ENCODE measurements around the gene C1orf52. TPM values are rescaled to one million over a fixed set of nuclear protein-coding genes. Genes with fewer than 3 reads are reported as not detected.

The C1orf52 gene
- total RNA-seq (2014; rRNA removed; shearing (Covaris generic)), result 28.9 and 41.9 TPM in 2 replicates
- 20.0 and 22.1 TPM in 2 replicates for polyA plus RNA-seq (2015; cell fraction: cytosol; rRNA removed)
- polyA plus RNA-seq (2015; cell fraction: nucleus; rRNA removed), result 31.0 and 34.7 TPM in 2 replicates

- peak; percentile 90 for DNase-seq (ENCODE audit: low read depth)
Observed at GRCh38 chr1:85259118-85259911, at the start of gene C1orf52. Gene C1orf52 (minus strand): TSS chr1:85259662. CDS start chr1:85259633, 29 bp downstream.

DNA sequence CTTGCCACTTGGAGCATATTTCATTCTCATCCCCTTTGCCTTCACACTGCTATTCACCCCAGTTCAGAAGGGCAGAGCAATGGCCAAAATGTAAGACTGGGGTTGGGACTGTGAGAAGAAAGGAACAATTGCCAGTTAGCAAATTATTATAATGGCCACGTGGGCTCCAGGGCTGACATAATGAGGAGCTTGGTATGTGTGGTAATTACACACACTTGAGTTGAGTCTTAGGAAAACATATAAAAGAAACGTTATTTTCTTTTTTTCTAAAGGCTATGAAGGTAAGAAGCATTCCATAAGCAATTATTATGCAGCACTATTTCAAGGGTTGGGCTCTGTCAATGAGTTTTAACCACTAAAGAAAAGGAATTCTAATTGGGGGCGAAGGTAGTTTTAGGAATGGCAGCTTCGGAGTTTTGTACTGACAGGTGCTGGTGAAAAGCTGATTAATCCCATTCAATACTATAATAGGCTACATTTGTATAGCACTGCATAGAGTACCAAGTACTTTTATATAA lies 49.4 kb upstream of the C1orf52 start:
- no peak for DNase-seq (ENCODE audit: low read depth)

- DNase-seq (ENCODE audit: low read depth), result peak; percentile 86
Observed at GRCh38 chr1:85307987-85308832, 48.7 kb upstream of the C1orf52 start.

- no peak for DNase-seq (ENCODE audit: low read depth)
Observed at GRCh38 chr1:85306236-85306635, 46.8 kb upstream of the C1orf52 start.

GRCh38 chr1:85303440-85304162 lies 44.1 kb upstream of the C1orf52 start:
- peak; percentile 48 for DNase-seq (ENCODE audit: low read depth)

DNA sequence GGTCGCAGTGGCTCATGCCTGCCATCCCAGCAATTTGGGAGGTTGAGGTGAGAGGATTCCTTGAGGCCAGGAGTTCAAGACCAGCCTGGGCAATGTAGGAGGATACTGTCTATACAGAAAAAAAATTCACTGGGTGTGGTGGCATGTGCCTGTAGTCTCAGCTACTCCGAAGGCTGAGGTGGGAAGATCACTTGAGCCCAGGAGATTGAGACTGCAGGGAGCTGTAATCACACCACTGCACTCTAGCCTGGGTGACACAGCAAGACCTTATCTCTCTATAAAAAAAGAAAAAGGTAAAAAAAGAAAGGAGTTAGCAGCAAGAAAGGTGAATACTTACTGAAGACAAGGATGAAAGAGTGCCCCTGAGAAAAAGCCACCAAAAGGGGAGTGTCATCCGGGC lies 40.7 kb upstream of the C1orf52 start:
- no peak for DNase-seq (ENCODE audit: low read depth)

DNA sequence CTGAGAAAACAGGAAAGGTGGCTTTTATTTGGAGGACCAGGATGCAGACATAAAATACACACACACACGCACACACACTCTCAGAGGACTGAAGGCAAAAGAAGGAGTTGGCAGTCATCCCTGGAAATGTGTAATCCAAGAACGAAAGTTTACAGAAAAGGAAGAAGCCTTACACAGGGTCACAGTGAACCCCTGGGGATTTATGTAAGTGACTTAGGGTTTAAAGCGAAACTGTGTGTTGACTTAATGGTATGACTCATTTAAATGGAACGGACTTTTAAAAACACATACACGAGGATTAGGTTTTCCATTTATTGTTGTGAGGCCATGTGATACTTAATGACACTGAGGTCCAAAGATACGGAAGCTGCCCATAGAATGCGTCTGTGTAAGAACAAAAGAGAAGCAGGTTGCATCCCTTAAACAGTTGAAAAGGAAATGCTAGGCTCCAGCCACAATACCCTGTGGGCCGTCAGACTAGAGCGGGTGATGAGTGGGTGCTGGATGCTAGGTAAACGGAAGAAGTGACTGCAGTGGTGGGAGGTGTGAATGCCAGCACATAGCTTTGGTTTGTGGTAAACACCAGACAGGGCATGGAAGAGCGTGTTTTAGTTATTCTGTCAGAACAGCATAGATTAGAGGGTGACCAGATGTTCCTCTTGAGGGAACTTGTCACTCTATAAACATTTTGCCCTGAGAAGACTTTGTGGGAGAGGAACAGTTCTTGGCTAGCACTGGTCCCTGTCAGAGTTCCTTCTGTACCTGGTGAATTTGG lies 38.6 kb upstream of the C1orf52 start:
- peak; percentile 98 for DNase-seq (ENCODE audit: low read depth)

DNA sequence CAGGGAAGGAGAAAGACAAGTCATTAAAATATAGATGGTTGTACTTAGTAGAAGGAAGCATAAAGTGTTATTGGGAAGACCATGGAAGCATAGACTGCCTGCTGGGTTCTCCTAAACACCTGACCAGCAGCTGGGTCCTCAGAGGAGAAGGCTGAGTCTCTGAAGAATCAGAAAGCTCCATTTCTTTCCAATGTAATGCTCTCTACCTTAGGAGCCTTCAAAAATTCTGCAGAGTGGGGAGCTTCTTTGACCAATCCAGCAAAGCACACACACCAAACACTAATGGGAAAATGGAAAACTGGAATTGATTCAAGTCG lies 38.0 kb upstream of the C1orf52 start:
- no peak for DNase-seq (ENCODE audit: low read depth)

GRCh38 chr1:85296980-85297379 lies 37.5 kb upstream of the C1orf52 start:
- peak; percentile 5 for DNase-seq (ENCODE audit: low read depth)

- no peak for DNase-seq (ENCODE audit: low read depth)
Observed at GRCh38 chr1:85295654-85296053, 36.2 kb upstream of the C1orf52 start.

DNA sequence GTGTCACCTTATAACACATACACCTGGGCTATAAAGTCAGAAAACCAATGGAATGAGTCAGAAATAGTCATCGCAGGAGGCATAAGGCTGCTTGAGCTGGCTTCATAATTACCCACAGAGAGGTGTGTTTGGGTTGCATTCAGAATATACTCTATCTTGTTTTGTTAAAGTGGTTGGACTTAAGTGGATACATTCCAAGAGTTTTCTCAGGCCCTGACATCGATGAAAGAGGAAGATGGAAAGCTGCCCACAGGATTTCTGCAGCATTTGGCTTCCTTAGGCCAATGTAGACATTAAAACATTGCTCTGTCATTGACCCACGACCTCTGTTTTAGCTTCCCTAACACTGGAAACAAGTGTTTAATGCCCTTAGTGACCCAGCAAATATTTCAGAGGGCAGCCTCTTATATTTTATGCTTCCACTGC lies 35.6 kb upstream of the C1orf52 start:
- peak; percentile 91 for DNase-seq (ENCODE audit: low read depth)

DNA sequence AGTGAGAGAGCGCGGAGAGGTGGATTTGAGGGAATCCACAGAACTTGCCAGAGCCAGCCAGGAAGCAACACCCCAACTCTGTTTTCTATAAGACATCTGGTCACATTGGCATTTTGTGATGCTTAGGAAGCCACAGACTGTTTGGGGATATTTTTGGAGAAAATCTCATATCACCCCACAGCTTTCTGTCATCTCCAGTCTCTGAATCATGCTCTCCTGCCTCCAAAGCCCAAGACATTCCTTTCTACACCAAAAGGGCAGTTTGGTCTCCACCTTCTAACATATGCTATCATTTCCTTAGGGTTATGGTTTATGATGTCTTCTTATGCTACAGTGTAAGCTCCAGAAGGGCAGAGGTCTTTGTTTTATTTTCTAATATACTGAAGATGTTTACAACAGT lies 31.4 kb upstream of the C1orf52 start:
- peak; percentile 12 for DNase-seq (ENCODE audit: low read depth)

DNA sequence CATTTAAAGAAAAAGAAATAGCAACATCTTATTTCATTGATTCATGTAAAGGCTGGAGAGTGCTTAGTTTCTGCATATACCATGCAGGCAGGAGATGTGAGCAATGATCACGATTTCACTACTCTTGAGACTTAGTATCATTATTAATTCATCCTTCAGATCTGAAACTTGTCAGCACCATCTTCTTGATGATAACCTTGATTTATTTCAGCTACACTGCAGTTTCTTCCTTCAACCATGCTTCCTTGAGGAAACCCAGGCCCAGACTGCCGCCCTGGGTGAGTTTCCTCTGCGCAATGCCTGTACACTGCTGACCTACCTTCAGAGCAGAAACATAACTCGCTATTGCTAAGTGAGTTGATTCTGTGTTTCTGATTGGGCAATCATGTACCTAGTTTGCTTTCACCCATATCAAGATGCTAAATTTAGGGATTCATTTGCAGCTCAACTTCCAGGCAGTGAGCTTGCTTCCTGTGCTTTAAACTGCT lies 30.4 kb upstream of the C1orf52 start:
- no peak for DNase-seq (ENCODE audit: low read depth)

GRCh38 chr1:85289207-85289847 lies 29.9 kb upstream of the C1orf52 start:
- DNase-seq (ENCODE audit: low read depth), result peak; percentile 97

GRCh38 chr1:85284202-85284601 lies 24.7 kb upstream of the C1orf52 start:
- no peak for DNase-seq (ENCODE audit: low read depth)

GRCh38 chr1:85283475-85284199 lies 24.2 kb upstream of the C1orf52 start:
- no peak for DNase-seq (ENCODE audit: low read depth)

DNA sequence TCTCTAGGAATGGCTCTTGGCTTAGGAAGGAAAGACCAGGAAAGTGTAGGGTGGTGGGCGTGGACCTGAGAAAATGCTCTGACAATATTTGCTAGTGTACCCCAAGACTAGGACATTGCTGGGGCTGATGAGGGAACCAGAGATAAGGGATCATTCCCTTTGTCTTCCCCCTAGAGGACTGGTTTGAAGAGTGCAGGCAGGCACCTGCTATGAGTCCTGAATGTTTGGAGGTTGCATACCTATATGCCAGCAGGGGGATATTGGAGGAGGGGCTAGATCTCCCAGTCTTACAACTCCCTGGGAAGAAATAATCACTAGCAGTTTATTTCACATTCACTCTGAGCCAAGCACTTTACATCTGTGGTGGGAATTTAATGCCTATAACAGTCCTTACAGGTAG lies 23.0 kb upstream of the C1orf52 start:
- DNase-seq (ENCODE audit: low read depth), result no peak

DNA sequence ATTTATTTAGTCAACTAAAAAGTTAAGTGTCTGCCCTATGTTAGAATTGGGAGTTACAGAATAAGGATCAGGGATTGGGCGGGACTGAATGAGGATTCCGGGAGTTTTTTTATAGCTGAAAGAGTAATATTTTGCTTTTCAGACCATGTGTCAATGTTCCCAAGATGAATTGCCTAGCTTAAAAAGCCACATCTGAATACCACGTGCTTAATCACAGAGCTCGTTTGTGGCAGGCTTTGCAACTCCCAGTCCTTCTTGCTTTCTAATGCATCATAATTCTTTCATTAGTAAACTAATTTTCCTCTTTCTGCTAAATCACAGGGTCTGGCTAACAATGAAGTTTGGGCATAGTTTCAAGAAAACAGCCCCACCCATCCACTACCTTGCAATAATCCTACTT lies 21.2 kb upstream of the C1orf52 start:
- no peak for DNase-seq (ENCODE audit: low read depth)

DNA sequence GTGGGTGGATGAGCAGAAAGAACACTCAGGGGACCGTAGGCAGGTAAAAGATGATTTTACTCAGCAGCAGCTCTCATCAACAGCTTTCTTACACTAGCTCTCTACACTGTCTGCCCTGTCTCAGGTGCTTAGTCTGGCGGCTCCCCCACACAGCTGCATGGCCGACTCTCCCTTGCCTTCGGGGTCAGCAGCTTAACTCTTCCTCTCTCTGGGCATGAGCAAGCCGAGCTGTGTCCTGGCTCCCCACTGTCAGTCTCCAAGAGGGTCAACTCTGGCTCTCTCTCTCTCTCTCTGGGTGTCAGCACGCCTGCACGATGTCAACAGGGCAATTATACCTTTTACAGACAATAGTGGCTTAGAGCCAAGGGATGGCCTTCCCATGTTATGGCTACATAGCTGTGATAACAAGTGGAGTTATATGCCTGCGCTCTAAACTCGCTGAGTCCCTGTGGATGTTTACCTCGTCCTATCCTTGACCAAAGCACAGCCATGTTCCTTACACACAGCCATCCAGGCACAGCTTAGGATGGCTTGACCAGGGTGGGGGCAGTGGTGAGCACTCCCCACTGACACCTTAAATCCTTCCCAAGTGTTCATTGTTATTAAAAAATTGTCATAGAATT lies 20.1 kb upstream of the C1orf52 start:
- DNase-seq (ENCODE audit: low read depth), result no peak

Measured in HT1080 (cell line).